ENCODE measurements around the gene TATDN3. TPM values are rescaled to one million over a fixed set of nuclear protein-coding genes. Genes with fewer than 3 reads are reported as not detected.
"Not testable (repeated sequence)": the region's sequence is repeated elsewhere in the genome, so short reads cannot be mapped to it uniquely, and the experiment has no call there.

The TATDN3 gene
- total and polyA plus RNA-seq, 8 donors = 7.7 to 10.4 (median 8.8) TPM

DNA sequence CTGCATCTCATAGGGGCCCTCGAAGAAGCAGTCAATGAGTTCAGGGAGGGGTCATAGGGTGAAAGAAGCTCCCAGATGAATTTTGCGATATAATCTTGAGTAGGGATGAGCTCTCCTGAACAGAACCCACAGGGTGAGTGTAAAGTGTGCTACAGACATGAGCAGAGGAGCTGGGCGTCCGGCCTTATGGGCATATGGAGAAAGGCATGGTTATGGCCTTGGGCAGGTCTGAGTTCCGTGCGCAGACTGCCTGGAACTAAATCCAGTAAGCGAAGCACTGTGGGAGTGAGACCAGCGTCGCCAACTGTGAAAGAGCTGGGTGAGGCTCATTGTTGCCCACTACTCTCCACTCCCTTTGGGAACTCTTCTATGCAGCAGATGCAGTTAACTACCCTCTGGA, 28.9 kb upstream of the TATDN3 start:
- DNase-seq = no peak
- FAIRE-seq = no peak
- ATAC-seq = no peak
- H3K9me3 ChIP-seq = no peaks in the 10 kb centered on the region
- WGBS, 2 donors = 95 to 96% methylated on average over 9 of the region's 9 CpGs
- no peak for TF ChIP-seq CTCF (IDR thresholded peaks at IDR 0.05)
- intact Hi-C loops (cut with DNase I) = no loop called here
- no peaks in the 10 kb centered on the region for H3K4me1 ChIP-seq
- H3K36me3 ChIP-seq = no peaks in the 10 kb centered on the region
- no peak overlapping the region for H3K4me3 ChIP-seq
- H3K27ac ChIP-seq = no peak overlapping the region
- H3K27me3 ChIP-seq = no peaks in the 10 kb centered on the region

DNA sequence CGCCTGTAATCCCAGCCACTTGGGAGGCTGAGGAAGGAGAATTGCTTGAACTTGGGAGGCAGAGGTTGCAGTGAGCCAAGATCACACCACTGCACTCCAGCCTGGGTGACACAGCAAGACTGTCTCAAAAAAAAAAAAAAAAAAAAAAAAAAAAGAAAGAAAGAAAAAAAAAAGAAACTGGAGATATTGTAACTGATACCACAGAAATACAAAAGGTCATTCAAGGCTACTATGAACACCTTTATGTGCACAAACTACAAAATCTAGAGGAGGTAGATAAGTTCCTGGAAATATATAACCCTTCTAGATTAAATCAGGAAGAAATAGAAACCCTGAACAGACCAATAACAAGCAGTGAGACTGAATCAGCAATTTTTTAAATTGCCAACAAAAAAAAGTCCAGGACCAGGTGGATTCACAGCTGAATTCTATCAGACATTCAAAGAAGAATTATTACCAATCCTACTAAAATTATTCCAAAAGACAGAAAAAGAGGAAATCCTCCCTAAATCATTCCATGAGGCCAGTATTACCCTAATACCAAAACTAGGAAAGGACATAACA, 26.9 kb upstream of the TATDN3 start:
- DNase-seq; H3K27me3 ChIP-seq; H3K4me3 ChIP-seq; ATAC-seq; FAIRE-seq; intact Hi-C loops (cut with DNase I); H3K9me3 ChIP-seq; H3K36me3 ChIP-seq; H3K4me1 ChIP-seq; H3K27ac ChIP-seq: not testable (repeated sequence)
- WGBS, 2 donors = 92 to 98% methylated on average over 1 of the region's 1 CpG

DNA sequence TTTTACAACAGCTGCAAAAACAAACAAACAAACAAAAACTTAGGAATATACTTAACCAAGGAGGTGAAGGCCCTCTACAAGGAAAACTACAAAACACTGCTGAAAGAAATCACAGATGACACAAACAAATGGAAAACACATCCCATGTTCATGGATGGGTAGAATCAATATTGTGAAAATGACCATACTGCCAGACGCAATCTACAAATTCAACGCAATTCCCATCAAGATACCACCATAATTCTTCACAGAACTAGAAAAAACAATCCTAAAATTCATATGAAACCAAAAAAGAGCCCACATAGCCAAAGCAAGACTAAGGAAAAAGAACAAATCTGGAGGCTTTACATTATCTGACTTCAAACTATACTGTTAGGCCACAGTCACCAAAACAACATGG, 24.9 kb upstream of the TATDN3 start:
- H3K36me3 ChIP-seq; H3K4me3 ChIP-seq; H3K27ac ChIP-seq; ATAC-seq; H3K27me3 ChIP-seq; intact Hi-C loops (cut with DNase I); DNase-seq; FAIRE-seq; H3K4me1 ChIP-seq; H3K9me3 ChIP-seq: not testable (repeated sequence)
- 50% methylated on average over 2 of the region's 2 CpGs for WGBS, 2 donors

- no peaks in the 10 kb centered on the region for H3K9me3 ChIP-seq
- FAIRE-seq (no peak), ATAC-seq (no peak), DNase-seq (no peak)
- no peaks in the 10 kb centered on the region for H3K4me1 ChIP-seq
- 93 to 96% methylated on average over 1 of the region's 1 CpG for WGBS, 2 donors
- H3K27ac ChIP-seq = no peak overlapping the region
- TF ChIP-seq CTCF (IDR thresholded peaks at IDR 0.05) = no peak
- H3K27me3 ChIP-seq = no peaks in the 10 kb centered on the region
- intact Hi-C loops (cut with DNase I) = no loop called here
- no peaks in the 10 kb centered on the region for H3K36me3 ChIP-seq
- no peak overlapping the region for H3K4me3 ChIP-seq
Measured at GRCh38 chr1:212769459-212770167, 22.1 kb upstream of the TATDN3 start.

- no peak for ATAC-seq
- no peaks in the 10 kb centered on the region for H3K36me3 ChIP-seq
- H3K27me3 ChIP-seq = no peaks in the 10 kb centered on the region
- no peaks in the 10 kb centered on the region for H3K4me1 ChIP-seq
- FAIRE-seq = no peak
- H3K9me3 ChIP-seq = no peaks in the 10 kb centered on the region
- no peak overlapping the region for H3K4me3 ChIP-seq
- no peak overlapping the region for H3K27ac ChIP-seq
- DNase-seq = no peak
- TF ChIP-seq CTCF (IDR thresholded peaks at IDR 0.05) = no peak
- intact Hi-C loops (cut with DNase I) = no loop called here
Measured at GRCh38 chr1:212771341-212771740, 20.4 kb upstream of the TATDN3 start.

- no peaks in the 10 kb centered on the region for H3K27me3 ChIP-seq
- DNase-seq (no peak), FAIRE-seq (no peak), ATAC-seq (no peak)
- H3K4me3 ChIP-seq = no peak overlapping the region
- H3K4me1 ChIP-seq = no peaks in the 10 kb centered on the region
- intact Hi-C loops (cut with DNase I) = no loop called here
- no peak for TF ChIP-seq CTCF (IDR thresholded peaks at IDR 0.05)
- 94 to 97% methylated on average over 2 of the region's 2 CpGs for WGBS, 2 donors
- H3K36me3 ChIP-seq = no peaks in the 10 kb centered on the region
- H3K9me3 ChIP-seq = no peaks in the 10 kb centered on the region
- H3K27ac ChIP-seq = no peak overlapping the region
Measured at GRCh38 chr1:212773011-212773410, 18.7 kb upstream of the TATDN3 start.

Measured in pancreas (tissue), 10 donors.